ENCODE data around the gene SURF6. TPM values are rescaled to one million over a fixed set of nuclear protein-coding genes. Genes with fewer than 3 reads are reported as not detected.
"Not testable (repeated sequence)": the region's sequence is repeated elsewhere in the genome, so short reads cannot be mapped to it uniquely, and the experiment has no call there.

Gene SURF6
- total and polyA plus RNA-seq, 7 donors = 13.9 to 43.1 (median 20.1) TPM

- no peak for DNase-seq
- Histone ChIP-seq H3K4me3 (no peak overlapping the region), H3K36me3 (no peaks in the 10 kb centered on the region), H3K4me1 (no peaks in the 10 kb centered on the region), H3K27me3 (peaks cover 0 to 11% (median 0%) of the 10 kb centered on the region in 3 donors), H3K27ac (no peak overlapping the region), H3K9me3 (no peaks in the 10 kb centered on the region)
- intact Hi-C loops (cut with DNase I) = no loop called here
- WGBS, 2 donors = 84 to 93% methylated on average over 13 of the region's 13 CpGs
- TF ChIP-seq POLR2A (IDR thresholded peaks at IDR 0.05) (no peak), EP300 (IDR thresholded peaks at IDR 0.05) (no peak), POLR2AphosphoS5 (IDR thresholded peaks at IDR 0.05) (no peak)
- TF ChIP-seq, protein P1, sequence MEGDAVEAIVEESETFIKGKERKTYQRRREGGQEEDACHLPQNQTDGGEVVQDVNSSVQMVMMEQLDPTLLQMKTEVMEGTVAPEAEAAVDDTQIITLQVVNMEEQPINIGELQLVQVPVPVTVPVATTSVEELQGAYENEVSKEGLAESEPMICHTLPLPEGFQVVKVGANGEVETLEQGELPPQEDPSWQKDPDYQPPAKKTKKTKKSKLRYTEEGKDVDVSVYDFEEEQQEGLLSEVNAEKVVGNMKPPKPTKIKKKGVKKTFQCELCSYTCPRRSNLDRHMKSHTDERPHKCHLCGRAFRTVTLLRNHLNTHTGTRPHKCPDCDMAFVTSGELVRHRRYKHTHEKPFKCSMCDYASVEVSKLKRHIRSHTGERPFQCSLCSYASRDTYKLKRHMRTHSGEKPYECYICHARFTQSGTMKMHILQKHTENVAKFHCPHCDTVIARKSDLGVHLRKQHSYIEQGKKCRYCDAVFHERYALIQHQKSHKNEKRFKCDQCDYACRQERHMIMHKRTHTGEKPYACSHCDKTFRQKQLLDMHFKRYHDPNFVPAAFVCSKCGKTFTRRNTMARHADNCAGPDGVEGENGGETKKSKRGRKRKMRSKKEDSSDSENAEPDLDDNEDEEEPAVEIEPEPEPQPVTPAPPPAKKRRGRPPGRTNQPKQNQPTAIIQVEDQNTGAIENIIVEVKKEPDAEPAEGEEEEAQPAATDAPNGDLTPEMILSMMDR (IDR thresholded peaks at IDR 0.05) = no peak
Observed at GRCh38 chr9:133301253-133302230, 34.4 kb downstream of the SURF6 start.

GRCh38 chr9:133299996-133300395, 36.0 kb downstream of the SURF6 start:
- DNase-seq; intact Hi-C loops (cut with DNase I); H3K9me3 ChIP-seq; H3K4me1 ChIP-seq; H3K4me3 ChIP-seq; H3K27ac ChIP-seq; H3K36me3 ChIP-seq: not testable (repeated sequence)
- 84 to 85% methylated on average over 16 of the region's 16 CpGs for WGBS, 2 donors
- peaks cover 0 to 13% (median 0%) of the 10 kb centered on the region in 3 donors for H3K27me3 ChIP-seq

DNA sequence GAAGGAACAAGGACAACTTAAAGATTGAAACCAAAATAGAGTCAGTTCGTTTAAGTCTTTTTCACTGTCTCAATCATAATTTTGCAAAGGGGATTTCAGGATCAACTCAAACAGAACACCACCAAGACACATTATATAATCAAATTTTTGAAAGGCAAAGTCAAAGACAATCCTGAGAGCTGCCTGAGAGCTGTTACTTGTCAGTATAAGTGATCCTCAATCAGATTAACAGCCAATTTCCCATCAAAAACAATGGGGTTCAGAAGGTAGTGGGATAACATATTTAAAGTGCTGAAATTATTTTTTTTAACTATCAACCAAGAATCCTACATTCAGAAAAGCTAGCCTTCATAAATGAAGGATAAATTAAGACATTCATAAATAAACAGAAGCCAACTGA, 41.7 kb downstream of the SURF6 start:
- Histone ChIP-seq H3K4me3 (no peak overlapping the region), H3K9me3 (no peaks in the 10 kb centered on the region), H3K36me3 (no peaks in the 10 kb centered on the region), H3K27ac (no peak overlapping the region), H3K4me1 (no peaks in the 10 kb centered on the region), H3K27me3 (peaks cover 0 to 5% (median 0%) of the 10 kb centered on the region in 3 donors)
- TF ChIP-seq POLR2AphosphoS5 (IDR thresholded peaks at IDR 0.05) (no peak), POLR2A (IDR thresholded peaks at IDR 0.05) (no peak), EP300 (IDR thresholded peaks at IDR 0.05) (no peak)
- TF ChIP-seq, protein P1 (IDR thresholded peaks at IDR 0.05) = no peak
- 70% methylated on average over 1 of the region's 1 CpG for WGBS, 2 donors
- intact Hi-C loops (cut with DNase I) = no loop called here
- DNase-seq = no peak

GRCh38 chr9:133290751-133291302, 45.2 kb downstream of the SURF6 start:
- no peak for DNase-seq
- H3K27me3 ChIP-seq = peaks cover 0 to 3% (median 0%) of the 10 kb centered on the region in 3 donors
- no peaks in the 10 kb centered on the region for H3K4me1 ChIP-seq
- no peaks in the 10 kb centered on the region for H3K36me3 ChIP-seq
- no peak overlapping the region for H3K27ac ChIP-seq
- no peaks in the 10 kb centered on the region for H3K9me3 ChIP-seq
- TF ChIP-seq EP300 (IDR thresholded peaks at IDR 0.05) (no peak), POLR2A (IDR thresholded peaks at IDR 0.05) (no peak), POLR2AphosphoS5 (IDR thresholded peaks at IDR 0.05) (no peak)
- TF ChIP-seq, protein P1 (IDR thresholded peaks at IDR 0.05) = no peak
- H3K4me3 ChIP-seq = no peak overlapping the region
- intact Hi-C loops (cut with DNase I) = no loop called here
- 79 to 97% methylated on average over 2 of the region's 2 CpGs for WGBS, 2 donors

DNA sequence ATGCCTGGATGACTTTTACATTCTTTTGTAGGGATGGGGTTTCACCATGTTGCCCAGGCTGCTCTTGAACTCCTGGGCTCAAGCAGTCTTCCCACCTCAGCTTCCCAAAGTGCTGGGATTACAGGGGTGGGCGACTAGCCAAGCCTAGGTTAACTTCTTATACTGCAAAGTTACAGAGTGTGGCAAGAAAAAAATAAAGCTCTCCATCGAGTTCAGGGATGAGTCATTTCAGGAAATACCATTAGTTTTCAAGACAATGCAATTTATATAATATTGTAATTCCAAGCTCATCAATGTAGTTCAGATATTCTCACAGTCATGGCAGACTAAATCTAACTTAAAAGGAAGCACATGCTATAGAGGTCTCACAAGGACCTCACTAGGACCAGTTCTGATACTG, 49.5 kb downstream of the SURF6 start:
- 40 to 51% methylated on average over 2 of the region's 2 CpGs for WGBS, 2 donors

More for the DNA sequence above, 49.5 kb downstream of the SURF6 start:
- Histone ChIP-seq H3K27me3 (no peaks in the 10 kb centered on the region), H3K27ac (no peak overlapping the region), H3K36me3 (no peaks in the 10 kb centered on the region), H3K4me3 (no peak overlapping the region), H3K9me3 (no peaks in the 10 kb centered on the region), H3K4me1 (no peaks in the 10 kb centered on the region)
- TF ChIP-seq EP300 (IDR thresholded peaks at IDR 0.05) = no peak
- intact Hi-C loops (cut with DNase I) = no loop called here
- no peak for DNase-seq

Data from sigmoid colon (tissue), 7 donors.